Head of caudate nucleus (tissue), 42 donors: Measurements from ENCODE around the gene NANOG.
"Not testable (repeated sequence)": the region's sequence is repeated elsewhere in the genome, so short reads cannot be mapped to it uniquely, and the experiment has no call there.

Experiments
- DNase-seq, 42 donors: peaks; one replicate each; pipeline versions ENCODE4 v3.0.0 to v3.0.0-alpha.2; 2020 to 2021; ENCODE audit warnings: mixed read lengths in 7 of 42
- intact Hi-C: fragments of 100-400 bp; cut with DNase I; formaldehyde crosslinking; loops from one replicate; pipeline ENCODE4 v1.15.0; 2022

The NANOG gene

GRCh38 chr12:7788884-7789528 is at the start of gene NANOG:
TSS of gene NANOG (plus strand) at chr12:7789402. CDS start at chr12:7789615, 213 bp downstream.
- intact Hi-C loops, DNase-seq: not testable (repeated sequence)

- intact Hi-C loops: no loop called here
- DNase-seq: no peak
Measured at GRCh38 chr12:7747246-7747645, 42.0 kb upstream of the NANOG start, which contains the start of gene CLEC4C. TSS of gene CLEC4C (minus strand) at chr12:7747375. CDS start at chr12:7747348, 27 bp downstream.

DNA sequence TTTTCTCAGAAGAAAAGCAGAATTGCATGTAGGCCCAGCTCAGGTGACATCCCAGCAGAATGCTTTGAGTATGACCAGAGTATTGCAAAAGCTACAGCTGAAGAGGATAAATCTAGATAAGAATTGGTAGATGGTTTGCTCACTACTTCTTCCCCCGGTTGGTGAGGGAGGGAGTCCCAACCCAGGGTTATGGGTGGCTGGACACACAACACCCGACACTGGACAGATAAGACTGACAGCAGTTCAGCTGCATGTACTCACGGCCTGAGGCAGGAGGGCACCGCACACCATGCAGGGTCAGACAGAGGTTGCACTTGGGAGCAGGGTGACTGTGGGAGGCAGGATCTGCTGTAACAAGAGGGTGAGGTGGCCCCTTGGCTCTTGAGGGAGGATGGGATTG is 40.4 kb upstream of the NANOG start:
- intact Hi-C loops: no loop called here
- no peak for DNase-seq

- intact Hi-C loops: no loop called here
- DNase-seq: no peak
Measured at GRCh38 chr12:7749442-7749841, 39.8 kb upstream of the NANOG start.

DNA sequence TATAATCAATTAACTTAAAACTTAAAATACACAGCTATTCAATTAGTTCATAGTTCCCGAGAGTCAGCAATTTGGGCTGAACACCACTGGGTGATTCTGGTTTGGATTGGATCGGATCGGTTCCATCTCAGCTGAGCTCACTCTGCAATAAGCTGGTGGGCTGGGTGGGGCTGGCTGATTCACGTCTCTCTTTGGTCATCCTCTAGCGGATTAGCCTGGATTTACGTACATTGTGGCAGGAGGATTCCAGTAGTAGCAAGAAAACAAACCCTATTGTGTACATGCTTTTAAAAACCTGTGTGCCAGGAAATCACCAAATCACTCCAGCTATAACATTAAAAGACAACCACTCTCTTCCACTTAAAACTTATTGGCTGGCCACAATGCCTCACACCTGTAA is 38.9 kb upstream of the NANOG start:
- DNase-seq: no peak
- intact Hi-C loops: no loop called here

DNA sequence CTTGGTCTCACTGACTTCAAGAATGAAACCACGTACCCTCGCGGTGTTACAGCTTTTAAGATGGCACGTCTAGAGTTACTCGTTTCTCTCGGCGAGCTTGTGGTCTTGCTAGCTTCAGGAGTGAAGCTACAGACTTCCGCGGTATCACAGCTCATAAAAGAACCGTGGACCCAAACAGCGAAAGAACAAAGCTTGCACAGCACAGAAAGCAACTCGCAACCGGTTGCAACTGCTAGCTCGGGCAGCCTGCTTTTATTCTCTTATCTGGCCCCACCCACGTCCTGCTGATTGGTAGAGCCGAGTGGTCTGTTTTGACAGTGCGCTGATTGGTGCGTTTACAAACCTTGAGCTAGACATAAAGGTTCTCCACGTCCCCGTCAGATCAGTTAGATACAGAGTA is 37.8 kb upstream of the NANOG start:
- DNase-seq: no peak
- intact Hi-C loops: no loop called here

DNA sequence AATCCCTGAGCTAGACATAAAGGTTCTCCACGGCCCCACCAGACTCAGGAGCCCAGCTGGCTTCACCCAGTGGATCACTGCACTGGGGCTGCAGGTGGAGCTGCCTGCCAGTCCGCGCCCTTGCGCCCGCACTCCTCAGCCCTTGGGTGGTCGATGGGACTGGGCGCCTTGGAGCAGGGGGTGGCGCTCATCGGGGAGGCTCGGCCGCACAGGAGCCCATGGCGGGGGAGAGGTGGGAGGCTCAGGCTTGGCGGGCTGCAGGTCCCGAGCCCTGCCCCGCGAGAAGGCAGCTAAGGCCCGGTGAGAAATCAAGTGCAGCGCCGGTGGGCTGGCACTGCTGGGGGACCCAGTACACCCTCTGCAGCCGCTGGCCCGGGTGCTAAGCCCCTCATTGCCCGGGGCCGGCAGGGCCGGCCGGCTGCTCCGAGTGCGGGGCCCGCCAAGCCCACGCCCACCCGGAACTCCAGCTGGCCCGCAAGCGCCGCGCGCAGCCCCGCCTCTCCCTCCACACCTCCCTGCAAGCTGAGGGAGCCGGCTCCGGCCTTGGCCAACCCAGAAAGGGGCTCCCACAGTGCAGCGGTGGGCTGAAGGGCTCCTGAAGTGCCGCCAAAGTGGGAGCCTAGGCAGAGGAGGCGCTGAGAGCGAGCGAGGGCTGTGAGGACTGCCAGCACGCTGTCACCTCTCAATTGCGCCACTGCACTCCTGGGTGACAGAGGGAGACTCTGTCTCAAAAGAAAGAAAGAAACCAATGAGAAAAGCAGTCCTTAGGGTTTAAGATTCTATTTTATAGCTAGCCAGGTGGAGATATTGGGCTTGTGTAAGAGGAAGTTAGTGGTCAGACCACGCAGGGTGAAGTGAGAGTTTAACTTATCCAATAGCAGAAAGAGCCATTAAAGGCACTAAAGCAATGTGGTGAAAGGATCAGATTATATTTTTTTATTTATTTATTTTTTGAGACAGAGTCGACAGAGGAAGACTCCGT is 37.0 kb upstream of the NANOG start:
- intact Hi-C loops, DNase-seq: not testable (repeated sequence)

GRCh38 chr12:7755668-7756067 is 33.5 kb upstream of the NANOG start:
- intact Hi-C loops, DNase-seq: not testable (repeated sequence)

GRCh38 chr12:7756993-7757392 is 32.2 kb upstream of the NANOG start:
- no peak for DNase-seq
- intact Hi-C loops: no loop called here

DNA sequence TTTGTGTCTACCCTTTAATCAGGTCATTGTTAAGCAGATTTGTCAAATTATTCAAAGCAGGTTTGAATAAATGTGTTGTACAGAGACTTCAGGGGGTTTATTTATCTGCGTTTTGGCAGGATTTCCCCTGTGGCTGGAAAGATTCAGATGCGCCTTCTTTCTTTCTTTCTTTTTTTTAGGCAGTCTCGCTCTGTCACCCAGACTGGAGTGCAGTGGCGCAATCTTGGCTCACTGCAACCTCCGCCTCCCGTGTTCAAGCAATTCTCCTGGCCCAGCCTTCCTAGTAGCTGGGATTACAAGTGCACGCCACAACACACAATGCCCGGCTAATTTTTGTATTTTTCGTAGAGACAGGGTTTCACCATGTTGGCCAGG is 30.4 kb upstream of the NANOG start:
- intact Hi-C loops: no loop called here
- DNase-seq: peak in 1 of 42 donors; percentile 1

DNA sequence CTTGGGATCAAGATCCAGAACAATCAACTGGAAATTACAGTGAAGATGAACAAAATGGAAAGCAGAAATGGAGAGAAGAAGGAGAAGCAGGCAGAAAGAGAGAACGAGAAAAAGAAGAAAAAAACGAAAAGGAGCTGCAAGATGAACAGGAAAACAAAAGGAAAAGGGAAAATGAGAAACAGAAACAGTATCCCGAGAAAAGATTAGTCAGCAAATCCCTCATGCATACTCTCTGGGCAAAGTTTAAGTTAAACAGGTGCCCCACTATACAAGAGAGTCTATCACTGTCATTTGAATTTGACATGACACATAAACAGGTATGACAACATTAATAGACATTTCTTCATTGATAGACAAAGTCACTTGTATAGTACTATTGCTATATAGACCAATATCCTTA is 19.2 kb upstream of the NANOG start:
- intact Hi-C loops: no loop called here
- no peak for DNase-seq

DNA sequence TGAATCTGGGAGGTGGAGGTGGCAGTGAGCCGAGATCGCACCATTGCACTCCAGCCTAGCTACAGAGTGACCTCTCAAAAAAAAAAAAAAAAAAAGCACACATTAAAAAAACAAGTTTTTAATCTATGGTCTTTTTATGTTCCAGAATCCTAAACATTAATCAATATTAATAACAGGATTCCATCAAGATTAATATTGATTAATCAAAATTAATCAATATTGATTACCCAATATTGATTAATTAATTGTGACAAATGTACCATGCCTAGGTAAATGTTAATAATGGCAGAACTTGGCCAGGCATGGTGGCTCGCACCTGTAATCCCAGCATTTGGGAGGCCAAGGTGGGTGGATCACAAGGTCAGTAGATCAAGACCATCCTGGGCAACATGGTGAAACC is 7.9 kb upstream of the NANOG start:
- intact Hi-C loops: no loop called here

DNA sequence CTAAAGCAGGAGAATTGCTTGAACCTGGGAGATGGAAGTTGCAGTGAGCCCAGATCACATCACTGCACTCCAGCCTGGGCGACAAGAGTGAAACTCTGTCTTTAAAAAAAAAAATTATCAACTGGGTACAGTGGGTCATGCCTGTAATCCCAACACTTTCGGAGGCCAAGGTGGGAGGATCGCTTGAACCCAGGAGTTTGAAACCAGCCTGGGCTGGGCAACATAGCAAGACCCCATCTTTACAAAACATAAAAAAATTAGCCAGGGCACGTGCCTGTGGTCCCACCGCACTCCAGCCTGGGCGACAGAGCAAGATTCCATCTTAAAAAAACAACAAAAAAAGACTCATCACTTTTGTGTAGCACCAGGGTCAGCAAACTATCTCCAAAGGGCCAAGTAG is 7.1 kb upstream of the NANOG start:
- no peak for DNase-seq
- intact Hi-C loops: no loop called here

More for the DNA sequence above, 7.9 kb upstream of the NANOG start:
- no peak for DNase-seq

- intact Hi-C loops, DNase-seq: not testable (repeated sequence)
Measured at GRCh38 chr12:7783433-7783832, 5.8 kb upstream of the NANOG start.

GRCh38 chr12:7784701-7785100 is 4.5 kb upstream of the NANOG start:
- intact Hi-C loops: no loop called here
- no peak for DNase-seq

- intact Hi-C loops: no loop called here
- peak in 23 of 42 donors; percentile 7 to 74 (median 32) for DNase-seq
Measured at GRCh38 chr12:7787574-7788293, 1.5 kb upstream of the NANOG start.

DNA sequence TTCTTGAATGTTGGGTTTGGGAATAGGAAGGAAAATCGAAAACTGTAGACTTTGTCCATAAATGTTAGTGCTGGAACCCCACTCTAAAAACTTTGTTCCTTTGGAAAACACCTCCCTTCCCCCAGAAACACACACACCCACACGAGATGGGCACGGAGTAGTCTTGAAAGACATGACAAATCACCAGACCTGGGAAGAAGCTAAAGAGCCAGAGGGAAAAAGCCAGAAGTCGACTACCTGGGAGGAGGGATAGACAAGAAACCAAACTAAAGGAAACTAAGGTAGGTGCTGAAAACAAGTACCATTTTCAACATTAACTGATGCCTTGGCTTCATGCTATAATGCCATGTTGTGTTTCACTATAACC is 925 bp upstream of the NANOG start:
- intact Hi-C loops: no loop called here
- DNase-seq: no peak

DNA sequence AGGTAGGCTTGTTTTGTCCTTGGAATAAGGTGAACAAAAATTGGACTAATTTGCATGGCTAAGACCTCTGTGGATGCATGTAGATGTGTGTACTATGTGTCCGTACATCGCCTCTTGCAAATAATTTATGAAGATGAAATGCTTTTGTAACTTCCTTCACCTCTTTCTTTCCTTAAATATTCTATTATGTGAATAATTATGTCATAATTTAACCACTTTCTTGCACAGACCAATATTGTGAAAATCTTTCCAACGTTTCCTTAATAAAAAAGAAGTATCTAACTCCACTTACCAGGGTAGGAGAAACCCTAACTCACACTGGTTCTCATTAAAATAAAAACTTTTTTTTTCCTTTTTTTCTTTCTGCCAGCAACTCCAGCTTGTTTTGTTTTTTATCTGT is 4.0 kb downstream of the NANOG start:
- intact Hi-C loops: no loop called here
- no peak for DNase-seq

GRCh38 chr12:7797269-7797668 is 8.1 kb downstream of the NANOG start:
- intact Hi-C loops: not testable (repeated sequence)

More at GRCh38 chr12:7797269-7797668, 8.1 kb downstream of the NANOG start:
- not testable (repeated sequence) for DNase-seq
